Measurements from ENCODE around the gene PCK1. TPM values are rescaled to one million over a fixed set of nuclear protein-coding genes. Genes with fewer than 3 reads are reported as not detected.

The PCK1 gene
- total and polyA plus RNA-seq, 10 donors: 0.04 to 0.67 (median 0.17) TPM; not detected in 3

- TF ChIP-seq POLR2AphosphoS5 (IDR thresholded peaks at IDR 0.05) (no peak), POLR2A (IDR thresholded peaks at IDR 0.05) (no peak), CTCF (IDR thresholded peaks at IDR 0.05 in 8 of 11, conservative IDR thresholded peaks at IDR 0.05 in 3 of 11) (no peak)
- no peaks in the 10 kb centered on the region for H3K36me3 ChIP-seq
- H3K4me1 ChIP-seq: peaks cover 0 to 6% (median 0%) of the 10 kb centered on the region in 6 donors
- WGBS, 5 donors: 67 to 75% (median 69%) methylated on average over 10 of the region's 10 CpGs
- H3K27ac ChIP-seq: no peak overlapping the region
- peak; percentile 28 for DNase-seq
- peaks cover 0 to 30% (median 0%) of the 10 kb centered on the region in 7 donors for H3K27me3 ChIP-seq (replicated peaks in 1 of 7)
- no peaks in the 10 kb centered on the region for H3K9me3 ChIP-seq
- intact Hi-C loops (cut with DNase I; ENCODE audit: low total_unique reads): no loop called here
- no peak overlapping the region for H3K4me3 ChIP-seq
Measured at GRCh38 chr20:57566803-57567459, 6.0 kb downstream of the PCK1 start.

GRCh38 chr20:57567471-57568079 is 6.7 kb downstream of the PCK1 start:
- DNase-seq: peak; percentile 18

GRCh38 chr20:57568088-57568896 is 7.4 kb downstream of the PCK1 start:
- 56 to 70% (median 63%) methylated on average over 11 to 13 of the region's 13 CpGs for WGBS, 5 donors
- no peak overlapping the region for H3K27ac ChIP-seq

More at GRCh38 chr20:57567471-57568079, 6.7 kb downstream of the PCK1 start:
- H3K9me3 ChIP-seq: no peaks in the 10 kb centered on the region
- WGBS, 5 donors: 81 to 90% (median 84%) methylated on average over 9 of the region's 9 CpGs
- TF ChIP-seq POLR2A (IDR thresholded peaks at IDR 0.05) (no peak), CTCF (IDR thresholded peaks at IDR 0.05 in 8 of 11, conservative IDR thresholded peaks at IDR 0.05 in 3 of 11) (no peak), POLR2AphosphoS5 (IDR thresholded peaks at IDR 0.05) (no peak)
- no peak overlapping the region for H3K27ac ChIP-seq
- no peak overlapping the region for H3K4me3 ChIP-seq
- peaks cover 0 to 6% (median 0%) of the 10 kb centered on the region in 6 donors for H3K4me1 ChIP-seq
- H3K36me3 ChIP-seq: no peaks in the 10 kb centered on the region
- peaks cover 0 to 33% (median 0%) of the 10 kb centered on the region in 7 donors for H3K27me3 ChIP-seq (replicated peaks in 1 of 7)
- intact Hi-C loops (cut with DNase I; ENCODE audit: low total_unique reads): no loop called here

GRCh38 chr20:57568960-57569359 is 8.1 kb downstream of the PCK1 start:
- peaks cover 0 to 8% (median 4%) of the 10 kb centered on the region in 6 donors for H3K4me1 ChIP-seq
- WGBS, 5 donors: 74 to 82% (median 81%) methylated on average over 12 of the region's 12 CpGs

More at GRCh38 chr20:57568088-57568896, 7.4 kb downstream of the PCK1 start:
- peak; percentile 63 for DNase-seq
- Histone ChIP-seq H3K9me3 (no peaks in the 10 kb centered on the region), H3K4me3 (no peak overlapping the region), H3K4me1 (peaks cover 0 to 6% (median 0%) of the 10 kb centered on the region in 6 donors), H3K27me3 (replicated peaks in 1 of 7) (peaks cover 0 to 39% (median 0%) of the 10 kb centered on the region in 7 donors), H3K36me3 (no peaks in the 10 kb centered on the region)
- intact Hi-C loops (cut with DNase I; ENCODE audit: low total_unique reads): no loop called here
- no peak for TF ChIP-seq POLR2A (IDR thresholded peaks at IDR 0.05)
- TF ChIP-seq POLR2AphosphoS5 (IDR thresholded peaks at IDR 0.05): no peak

More at GRCh38 chr20:57568960-57569359, 8.1 kb downstream of the PCK1 start:
- Histone ChIP-seq H3K36me3 (no peaks in the 10 kb centered on the region), H3K9me3 (no peaks in the 10 kb centered on the region), H3K27me3 (replicated peaks in 1 of 7) (peaks cover 0 to 43% (median 0%) of the 10 kb centered on the region in 7 donors), H3K27ac (no peak overlapping the region), H3K4me3 (no peak overlapping the region)
- no peak for TF ChIP-seq POLR2A (IDR thresholded peaks at IDR 0.05)
- TF ChIP-seq POLR2AphosphoS5 (IDR thresholded peaks at IDR 0.05): no peak
- TF ChIP-seq CTCF (IDR thresholded peaks at IDR 0.05 in 8 of 11, conservative IDR thresholded peaks at IDR 0.05 in 3 of 11): no peak
- DNase-seq: peak; percentile 23
- intact Hi-C loops (cut with DNase I; ENCODE audit: low total_unique reads): no loop called here

Data from spleen (tissue), 11 donors.